NK-92 treated with Interleukin-12 subunit alpha and Interleukin-12 subunit beta, amount 100 ng/mL, for 24 hours (cell line): Measurements from ENCODE around the gene GAN.
"Not testable (repeated sequence)": the region's sequence is repeated elsewhere in the genome, so short reads cannot be mapped to it uniquely, and the experiment has no call there.

Experiments used
- DNase-seq: peaks from one replicate; lab custom pipeline; 2025; lab: John Stamatoyannopoulos, UW

GAN gene

GRCh38 chr16:81307770-81308169, 7.0 kb upstream of the GAN start:
- DNase-seq, result no peak

GRCh38 chr16:81310045-81310644, 4.6 kb upstream of the GAN start:
- no peak for DNase-seq

GRCh38 chr16:81311762-81312161, 3.0 kb upstream of the GAN start:
- no peak for DNase-seq

- no peak for DNase-seq
These were observed 810 bp upstream of the GAN start for GRCh38 chr16:81313701-81314602.

- no peak for DNase-seq
These were observed 761 bp downstream of the GAN start for GRCh38 chr16:81315271-81316175.

- no peak for DNase-seq
These were observed 1.4 kb downstream of the GAN start for GRCh38 chr16:81316176-81316496.

GRCh38 chr16:81318711-81319110, 3.9 kb downstream of the GAN start:
- no peak for DNase-seq

- no peak for DNase-seq
These were observed 4.6 kb downstream of the GAN start for GRCh38 chr16:81319221-81319912.

GRCh38 chr16:81321039-81321438, 6.3 kb downstream of the GAN start:
- no peak for DNase-seq

- no peak for DNase-seq
These were observed 6.8 kb downstream of the GAN start for GRCh38 chr16:81321536-81321935.

- DNase-seq, result no peak
These were observed 10.0 kb downstream of the GAN start for GRCh38 chr16:81324808-81325207.

- no peak for DNase-seq
These were observed 12.2 kb downstream of the GAN start for GRCh38 chr16:81327011-81327410.

- no peak for DNase-seq
These were observed 12.9 kb downstream of the GAN start for GRCh38 chr16:81327447-81328196.

GRCh38 chr16:81329947-81330346, 15.2 kb downstream of the GAN start:
- no peak for DNase-seq

GRCh38 chr16:81333356-81333755, 18.6 kb downstream of the GAN start:
- no peak for DNase-seq

- no peak for DNase-seq
These were observed 20.9 kb downstream of the GAN start for GRCh38 chr16:81335669-81336068.

- DNase-seq, result no peak
These were observed 22.3 kb downstream of the GAN start for GRCh38 chr16:81337097-81337496.

GRCh38 chr16:81345172-81345571, 30.4 kb downstream of the GAN start:
- DNase-seq, result not testable (repeated sequence)

GRCh38 chr16:81347425-81347824, 32.7 kb downstream of the GAN start:
- no peak for DNase-seq

GRCh38 chr16:81349608-81350305, 35.0 kb downstream of the GAN start:
- DNase-seq, result no peak

- DNase-seq, result no peak
These were observed 35.5 kb downstream of the GAN start for GRCh38 chr16:81350306-81350615.
